ENCODE results near the gene ADRA2A. TPM values are rescaled to one million over a fixed set of nuclear protein-coding genes. Genes with fewer than 3 reads are reported as not detected.
A peak's percentile ranks its signal among the peaks of the same experiment; 100 is the strongest.

The ADRA2A gene
- polyA plus RNA-seq, 3 donors = not detected

GRCh38 chr10:111080224-111080623, 3.4 kb downstream of the ADRA2A start:
- Histone ChIP-seq H3K4me2 (replicated peaks; ENCODE audit: extremely low read depth, low read length, poor library complexity, severe bottlenecking) (no peak overlapping the region), H3K36me3 (replicated peaks in 1 of 2; ENCODE audit: control insufficient read depth in 1 of 2, insufficient read depth in 2 of 2, low read length in 2 of 2) (no peaks in the 10 kb centered on the region), H2AFZ (ENCODE audit: insufficient read depth, low read depth, low read length, poor library complexity, severe bottlenecking) (no peak overlapping the region), H3K9me3 (replicated peaks in 1 of 2; ENCODE audit: control insufficient read depth in 1 of 2, insufficient read depth in 1 of 2, low read length in 2 of 2) (peaks cover 7 to 12% of the 10 kb centered on the region in 2 donors), H3K4me3 (replicated peaks in 1 of 3; ENCODE audit: low read depth in 2 of 3, low read length in 3 of 3) (no peak overlapping the region), H3K4me1 (ENCODE audit: control insufficient read depth in 1 of 2, insufficient read depth in 2 of 2, low read length in 2 of 2) (peaks cover 15 to 23% of the 10 kb centered on the region in 2 donors), H3K27me3 (ENCODE audit: control insufficient read depth in 2 of 2, insufficient read depth in 2 of 2, low read length in 2 of 2) (peaks cover 20 to 46% of the 10 kb centered on the region in 2 donors), H3K79me2 (ENCODE audit: insufficient read depth, low read length) (no peaks in the 10 kb centered on the region), H3K9ac (ENCODE audit: insufficient read depth, low read length, poor library complexity, severe bottlenecking) (no peak overlapping the region), H3K27ac (ENCODE audit: low read depth in 1 of 2, low read length in 2 of 2) (no peak overlapping the region), H4K20me1 (ENCODE audit: insufficient read depth, low read length) (no peaks in the 10 kb centered on the region)
- H3K27me3 Mint-ChIP-seq (ENCODE audit: low read depth in 3 of 3) = peaks cover 39 to 58% (median 44%) of the 10 kb centered on the region in 3 donors
- intact Hi-C loops (cut with micrococcal nuclease) = no loop called here
- no peak for TF ChIP-seq CTCF (IDR thresholded peaks at IDR 0.05)
- no peak for DNase-seq
- no CpG with 5 or more reads among the region's 2 CpGs for WGBS (ENCODE audit: insufficient coverage)
- H3K9me3 Mint-ChIP-seq = peaks cover 11 to 22% (median 19%) of the 10 kb centered on the region in 7 donors
- peaks cover 4 to 6% of the 10 kb centered on the region in 2 donors for H3K36me3 Mint-ChIP-seq
- peak overlapping the region in 1 of 7 donors; percentile 7 for H3K27ac Mint-ChIP-seq
- peaks cover 18% of the 10 kb centered on the region for H3K4me1 Mint-ChIP-seq
- H3K4me3 Mint-ChIP-seq = no peak overlapping the region

- H3K4me3 Mint-ChIP-seq = peak overlapping the region in 1 of 2 donors; percentile 3
Measured at GRCh38 chr10:111081595-111081994, 4.8 kb downstream of the ADRA2A start.

More at GRCh38 chr10:111081595-111081994, 4.8 kb downstream of the ADRA2A start:
- H3K9ac ChIP-seq (ENCODE audit: insufficient read depth, low read length, poor library complexity, severe bottlenecking) = no peak overlapping the region
- TF ChIP-seq CTCF (IDR thresholded peaks at IDR 0.05) = no peak
- H3K27ac Mint-ChIP-seq = no peak overlapping the region
- H3K4me1 ChIP-seq (ENCODE audit: control insufficient read depth in 1 of 2, insufficient read depth in 2 of 2, low read length in 2 of 2) = peaks cover 9 to 15% of the 10 kb centered on the region in 2 donors
- H3K9me3 Mint-ChIP-seq = peaks cover 19 to 32% (median 29%) of the 10 kb centered on the region in 7 donors
- 83% methylated on average over 3 of the region's 6 CpGs for WGBS (ENCODE audit: insufficient coverage)
- H4K20me1 ChIP-seq (ENCODE audit: insufficient read depth, low read length) = no peaks in the 10 kb centered on the region
- no peak overlapping the region for H2AFZ ChIP-seq (ENCODE audit: insufficient read depth, low read depth, low read length, poor library complexity, severe bottlenecking)
- intact Hi-C loops (cut with micrococcal nuclease) = no loop called here
- no peaks in the 10 kb centered on the region for H3K79me2 ChIP-seq (ENCODE audit: insufficient read depth, low read length)
- peaks cover 10% of the 10 kb centered on the region for H3K4me1 Mint-ChIP-seq
- H3K27me3 ChIP-seq (ENCODE audit: control insufficient read depth in 2 of 2, insufficient read depth in 2 of 2, low read length in 2 of 2) = peaks cover 10 to 32% of the 10 kb centered on the region in 2 donors
- H3K4me2 ChIP-seq (replicated peaks; ENCODE audit: extremely low read depth, low read length, poor library complexity, severe bottlenecking) = no peak overlapping the region
- H3K36me3 ChIP-seq (replicated peaks in 1 of 2; ENCODE audit: control insufficient read depth in 1 of 2, insufficient read depth in 2 of 2, low read length in 2 of 2) = no peaks in the 10 kb centered on the region
- no peak overlapping the region for H3K4me3 ChIP-seq (replicated peaks in 1 of 3; ENCODE audit: low read depth in 2 of 3, low read length in 3 of 3)
- peaks cover 4 to 6% of the 10 kb centered on the region in 2 donors for H3K36me3 Mint-ChIP-seq
- no peak overlapping the region for H3K27ac ChIP-seq (ENCODE audit: low read depth in 1 of 2, low read length in 2 of 2)
- H3K27me3 Mint-ChIP-seq (ENCODE audit: low read depth in 3 of 3) = peaks cover 29 to 48% (median 31%) of the 10 kb centered on the region in 3 donors
- H3K9me3 ChIP-seq (replicated peaks in 1 of 2; ENCODE audit: control insufficient read depth in 1 of 2, insufficient read depth in 1 of 2, low read length in 2 of 2) = peaks cover 16 to 26% of the 10 kb centered on the region in 2 donors
- DNase-seq = no peak
